ENCODE data around the gene WWTR1. TPM values are rescaled to one million over a fixed set of nuclear protein-coding genes. Genes with fewer than 3 reads are reported as not detected.

The WWTR1 gene
- total and polyA plus RNA-seq, 2 of the 4 experiments (the other 2 are of a cell fraction): 38.9 to 65.3 TPM

DNA sequence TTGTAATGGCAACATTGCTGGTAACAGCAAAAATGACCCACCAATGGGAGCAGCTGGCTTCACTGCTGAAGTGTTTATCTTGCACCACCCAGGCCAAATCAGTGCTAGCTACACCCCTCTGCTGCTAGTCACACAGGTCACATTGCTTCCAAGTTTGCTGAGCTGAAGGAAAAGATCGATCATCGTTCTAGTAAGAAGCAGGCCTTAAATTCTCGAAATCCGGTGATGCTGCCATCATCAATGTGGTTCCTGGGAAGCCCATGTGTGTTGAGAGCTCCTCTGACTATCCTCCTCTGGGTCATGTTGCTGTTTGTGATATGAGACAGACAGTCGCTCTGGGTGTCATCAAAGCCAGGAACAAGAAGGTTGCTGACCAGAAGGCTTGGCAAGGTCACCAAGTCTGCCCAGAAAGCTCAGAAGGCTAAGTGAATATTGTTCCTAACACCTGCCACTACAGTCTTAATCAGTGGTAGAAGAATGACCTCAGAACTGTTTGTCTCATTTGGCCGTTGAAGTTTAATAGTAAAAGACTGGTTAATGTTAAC, 162.2 kb downstream of the WWTR1 start:
- H2AK9ac ChIP-seq (replicated peaks; ENCODE audit: low read depth, low read length, poor library complexity): no peak overlapping the region
- no peak overlapping the region for H3K56ac ChIP-seq (ENCODE audit: extremely low read depth, insufficient read depth, low read length)
- intact Hi-C loops (cut with micrococcal nuclease): no loop called here
- no peak overlapping the region for H4K91ac ChIP-seq (ENCODE audit: insufficient read depth, low read depth, low read length)
- no peak overlapping the region for H3K4me2 ChIP-seq (ENCODE audit: low read depth, low read length)
- no peak overlapping the region for H3K9ac ChIP-seq (ENCODE audit: low read depth, low read length)
- peaks cover 9% of the 10 kb centered on the region; the same call in 1 of the 2 replicates for H3K4me1 ChIP-seq (ENCODE audit: control insufficient read depth, insufficient read depth, low read length)
- no peaks in the 10 kb centered on the region for H3K9me3 ChIP-seq (ENCODE audit: control insufficient read depth, insufficient read depth, low read length)
- BruUV-seq (replicated peaks): no TSS peak
- H4K5ac ChIP-seq (ENCODE audit: low read depth, low read length): no peak overlapping the region
- H3K9me1 ChIP-seq (ENCODE audit: insufficient read depth, low read length): peaks cover 11% of the 10 kb centered on the region; the same call in 1 of the 2 replicates
- no peak for DNase-seq
- in situ Hi-C loops (cut with MboI; ENCODE audit: low sequenced_read_pairs): no loop called here
- 96% methylated on average over 4 of the region's 6 CpGs; no CpG with 5 or more reads in 1 of the 2 experiments for WGBS, 2 experiments (ENCODE audit: extremely low coverage in 2 of 2, insufficient read length in 1 of 2)
- peak overlapping the region; percentile 50; the same call in 1 of the 3 replicates for H2BK15ac ChIP-seq (ENCODE audit: low read depth, low read length)
- CTCF ChIA-PET: interaction anchor here (1.0 to 2.0 kb wide), 2 partner anchors 10 to 369 kb away, joined by 3 to 4 read pairs; no protein-coding TSS in a partner anchor
- no peak overlapping the region for H3K14ac ChIP-seq (replicated peaks; ENCODE audit: low read depth, low read length)
- no peak overlapping the region for H3K27ac ChIP-seq (ENCODE audit: insufficient read depth, low read length)
- no peak overlapping the region for H3K23ac ChIP-seq (ENCODE audit: low read depth, low read length)
- H2AK5ac ChIP-seq (ENCODE audit: low read depth, low read length): peak overlapping the region; percentile 71; the same call in 1 of the 2 replicates
- no peak overlapping the region for H2BK20ac ChIP-seq (ENCODE audit: low read depth, low read length)
- no peak overlapping the region for H2BK5ac ChIP-seq (ENCODE audit: low read depth, low read length, poor library complexity, severe bottlenecking)
- dilution Hi-C loops (cut with HindIII; ENCODE audit: low sequenced_read_pairs, unreplicated experiment): no loop called here
- POLR2A ChIA-PET (ENCODE audit: unreplicated experiment): no interaction called here
- no peaks in the 10 kb centered on the region for H3K27me3 ChIP-seq (ENCODE audit: control insufficient read depth, insufficient read depth, low read length)
- H4K20me1 ChIP-seq (ENCODE audit: insufficient read depth, low read length): no peaks in the 10 kb centered on the region; the same call in 1 of the 2 replicates
- no peak overlapping the region for H3K4ac ChIP-seq (ENCODE audit: low read depth, low read length)
- H2BK120ac ChIP-seq (ENCODE audit: low read depth, low read length): no peak overlapping the region
- H4K8ac ChIP-seq (ENCODE audit: low read depth in 2 of 2, low read length in 2 of 2): no peak overlapping the region
- H3K36me3 ChIP-seq (ENCODE audit: control insufficient read depth, insufficient read depth, low read length): no peaks in the 10 kb centered on the region
- TF ChIP-seq NFE2L2 (IDR thresholded peaks at IDR 0.05; ENCODE audit: low read depth, low read length) (no peak), BHLHE40 (IDR thresholded peaks at IDR 0.05; ENCODE audit: low read depth, low read length) (no peak), ELK1 (IDR thresholded peaks at IDR 0.05; ENCODE audit: borderline replicate concordance, low read depth, low read length) (no peak), MAFK (IDR thresholded peaks at IDR 0.05; ENCODE audit: low read depth, low read length) (no peak), RCOR1 (IDR thresholded peaks at IDR 0.05; ENCODE audit: insufficient replicate concordance, low read length) (no peak), RAD21 (IDR thresholded peaks at IDR 0.05; ENCODE audit: low read length) (no peak), CHD1 (IDR thresholded peaks at IDR 0.05; ENCODE audit: low read depth, low read length) (no peak), RFX5 (IDR thresholded peaks at IDR 0.05; ENCODE audit: low read depth, low read length) (no peak), CTCF (conservative IDR thresholded peaks at IDR 0.05; ENCODE audit: low read depth, low read length) (no peak), MAZ (IDR thresholded peaks at IDR 0.05; ENCODE audit: borderline replicate concordance, low read depth, low read length) (no peak), MXI1 (IDR thresholded peaks at IDR 0.05; ENCODE audit: borderline replicate concordance, low read depth, low read length) (no peak), SMC3 (IDR thresholded peaks at IDR 0.05; ENCODE audit: low read depth, low read length) (no peak), CEBPB (IDR thresholded peaks at IDR 0.05; ENCODE audit: low read depth, low read length) (no peak)
- TF ChIP-seq, protein P1, sequence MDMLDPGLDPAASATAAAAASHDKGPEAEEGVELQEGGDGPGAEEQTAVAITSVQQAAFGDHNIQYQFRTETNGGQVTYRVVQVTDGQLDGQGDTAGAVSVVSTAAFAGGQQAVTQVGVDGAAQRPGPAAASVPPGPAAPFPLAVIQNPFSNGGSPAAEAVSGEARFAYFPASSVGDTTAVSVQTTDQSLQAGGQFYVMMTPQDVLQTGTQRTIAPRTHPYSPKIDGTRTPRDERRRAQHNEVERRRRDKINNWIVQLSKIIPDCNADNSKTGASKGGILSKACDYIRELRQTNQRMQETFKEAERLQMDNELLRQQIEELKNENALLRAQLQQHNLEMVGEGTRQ (IDR thresholded peaks at IDR 0.05; ENCODE audit: low read depth, low read length): no peak
- H3K4me3 ChIP-seq (ENCODE audit: insufficient read depth, low read depth, low read length): no peak overlapping the region
- no peaks in the 10 kb centered on the region for H3K79me1 ChIP-seq (ENCODE audit: low read depth in 1 of 2, low read length in 2 of 2)
- H3K18ac ChIP-seq (ENCODE audit: low read depth, low read length): no peak overlapping the region
- no peak for ATAC-seq (ENCODE audit: low read depth)
- no peak overlapping the region for H2AFZ ChIP-seq (replicated peaks; ENCODE audit: low read length, poor library complexity)

Measured in IMR-90 (cell line).